H9 (cell line): ENCODE results near the gene SEMA3A. TPM values are rescaled to one million over a fixed set of nuclear protein-coding genes. Genes with fewer than 3 reads are reported as not detected.
A peak's percentile ranks its signal among the peaks of the same experiment; 100 is the strongest.

Source experiments
- DNase-seq: peaks from one replicate; pipeline ENCODE4 v3.0.0-alpha.2; 2017
- H2AFZ ChIP-seq: one replicate; pipeline ENCODE4 v1.6.1; 2013; ENCODE audit warnings: mild to moderate bottlenecking, low read length, control low read depth, moderate library complexity
- H2AK5ac ChIP-seq: 2 replicates; pipeline ENCODE4 v1.6.1; 2013; ENCODE audit warnings: low read length, control low read depth, mixed read lengths; ENCODE audit not compliant: insufficient read length
- H2BK120ac ChIP-seq: one replicate; pipeline ENCODE4 v1.6.1; 2013; ENCODE audit warnings: low read depth, mild to moderate bottlenecking, low read length, control low read depth, inconsistent platforms; ENCODE audit not compliant: poor library complexity, severe bottlenecking
- H2BK12ac ChIP-seq: 2 replicates; pipeline ENCODE4 v1.6.1; 2013; ENCODE audit warnings: low read length, control low read depth, mixed read lengths, low read depth; ENCODE audit not compliant: insufficient read length
- H2BK15ac ChIP-seq: 2 replicates; pipeline ENCODE4 v1.6.1; 2013; ENCODE audit warnings: low read depth, low read length, control low read depth
- H2BK20ac ChIP-seq: one replicate; pipeline ENCODE4 v1.6.1; 2013; ENCODE audit warnings: low read depth, mild to moderate bottlenecking, low read length, control low read depth, inconsistent platforms; ENCODE audit not compliant: poor library complexity, severe bottlenecking
- H2BK5ac ChIP-seq: 2 replicates; pipeline ENCODE4 v1.6.1; 2013; ENCODE audit warnings: low read length, control low read depth, mixed read lengths; ENCODE audit not compliant: insufficient read length
- H3K14ac ChIP-seq: 2 replicates; pipeline ENCODE4 v1.6.1; 2013; ENCODE audit warnings: low read length, control low read depth; ENCODE audit not compliant: insufficient read depth
- H3K18ac ChIP-seq: 2 replicates; pipeline ENCODE4 v1.6.1; 2013; ENCODE audit warnings: low read depth, mild to moderate bottlenecking, mixed read lengths, low read length, control low read depth; ENCODE audit not compliant: insufficient read length
- H3K23ac ChIP-seq: 2 replicates; pipeline ENCODE4 v1.6.1; 2013; ENCODE audit warnings: low read length, control low read depth, mixed read lengths, low read depth; ENCODE audit not compliant: insufficient read length
- H3K23me2 ChIP-seq: 2 replicates; pipeline ENCODE4 v1.6.1; 2013; ENCODE audit warnings: low read depth, mild to moderate bottlenecking, mixed read lengths, low read length, control low read depth; ENCODE audit not compliant: insufficient read length, poor library complexity, severe bottlenecking
- H3K27ac ChIP-seq: 2 replicates; pipeline ENCODE4 v1.5.1; 2013; ENCODE audit warnings: low read length, control low read depth, mixed read lengths, low read depth; ENCODE audit not compliant: insufficient read length
- H3K27me3 ChIP-seq: 2 replicates; pipeline ENCODE4 v1.6.1; 2013; ENCODE audit warnings: low read length, control low read depth, inconsistent platforms; ENCODE audit not compliant: insufficient read depth
- H3K4ac ChIP-seq: 2 replicates; pipeline ENCODE4 v1.6.1; 2013; ENCODE audit warnings: low read depth, mild to moderate bottlenecking, control low read depth, inconsistent platforms, low read length, moderate library complexity
- H3K4me1 ChIP-seq: 2 replicates; pipeline ENCODE4 v1.6.1; 2013; ENCODE audit warnings: low read length, control low read depth, inconsistent platforms; ENCODE audit not compliant: insufficient read depth
- H3K4me2 ChIP-seq: 2 replicates; pipeline ENCODE4 v1.6.1; 2013; ENCODE audit warnings: low read length, control low read depth, mixed read lengths; ENCODE audit not compliant: insufficient read length, insufficient read depth
- H3K56ac ChIP-seq: 2 replicates; pipeline ENCODE4 v1.6.1; 2013; ENCODE audit warnings: low read depth, mild to moderate bottlenecking, mixed read lengths, low read length, control low read depth; ENCODE audit not compliant: insufficient read length
- H3K79me1 ChIP-seq: 2 replicates; pipeline ENCODE4 v1.6.1; 2013; ENCODE audit warnings: low read depth, mild to moderate bottlenecking, moderate library complexity, low read length, control low read depth, inconsistent platforms; ENCODE audit not compliant: insufficient read depth, poor library complexity, severe bottlenecking
- H3K79me2 ChIP-seq: 2 replicates; pipeline ENCODE4 v1.6.1; 2013; ENCODE audit warnings: low read length, control low read depth, inconsistent platforms; ENCODE audit not compliant: insufficient read depth
- H3K9ac ChIP-seq: 2 replicates; pipeline ENCODE4 v1.6.1; 2013; ENCODE audit warnings: low read length, control low read depth, mixed read lengths; ENCODE audit not compliant: insufficient read length; ENCODE audit errors: extremely low read depth
- H3K9me3 ChIP-seq: one replicate; pipeline ENCODE4 v1.6.1; 2013; ENCODE audit warnings: low read depth, low read length, inconsistent platforms; ENCODE audit not compliant: control insufficient read depth
- H3T11ph ChIP-seq: one replicate; pipeline ENCODE4 v1.6.1; 2013; ENCODE audit warnings: mild to moderate bottlenecking, low read length, control low read depth, inconsistent platforms
- H4K20me1 ChIP-seq: one replicate; pipeline ENCODE4 v1.6.1; 2013; ENCODE audit not compliant: control insufficient read depth, insufficient read length, insufficient read depth
- H4K5ac ChIP-seq: 2 replicates; pipeline ENCODE4 v1.6.1; 2013; ENCODE audit warnings: low read depth, mild to moderate bottlenecking, mixed read lengths, low read length, control low read depth; ENCODE audit not compliant: insufficient read length
- H4K8ac ChIP-seq: replicated peaks from 2 replicates; pipeline ENCODE4 v1.6.1; 2013; ENCODE audit warnings: low read length, control low read depth, mixed read lengths, low read depth; ENCODE audit not compliant: insufficient read length
- H4K91ac ChIP-seq: 2 replicates; pipeline ENCODE4 v1.6.1; 2013; ENCODE audit warnings: low read depth, mild to moderate bottlenecking, moderate library complexity, mixed read lengths, low read length, control low read depth; ENCODE audit not compliant: insufficient read length
- H3K27ac Mint-ChIP-seq, 3 experiments: 2 replicates in 2 of 3; 3 replicates in 1 of 3; pipeline ENCODE4 v1.8.0; 2020 to 2021; ENCODE audit warnings: mixed read lengths in 3 of 3, mild to moderate bottlenecking in 1 of 3, moderate library complexity in 1 of 3
- H3K27me3 Mint-ChIP-seq: 2 replicates; pipeline ENCODE4 v1.8.0; 2021; ENCODE audit warnings: low read depth, mild to moderate bottlenecking, moderate library complexity, mixed read lengths
- H3K36me3 Mint-ChIP-seq, 3 experiments: 2 replicates in 2 of 3; 3 replicates in 1 of 3; pipeline ENCODE4 v1.8.0; 2020 to 2021; ENCODE audit warnings: low read depth in 3 of 3, mixed read lengths in 3 of 3; ENCODE audit not compliant: insufficient read depth in 1 of 3
- H3K4me1 Mint-ChIP-seq, 2 experiments: 2 replicates each; pipeline ENCODE4 v1.8.0; 2020; ENCODE audit warnings: mixed read lengths in 2 of 2
- H3K4me3 Mint-ChIP-seq, 2 experiments: 2 replicates in 1 of 2; 3 replicates in 1 of 2; pipeline ENCODE4 v1.8.0; 2020 to 2021; ENCODE audit warnings: mild to moderate bottlenecking in 2 of 2, mixed read lengths in 2 of 2, moderate library complexity in 1 of 2
- H3K9me3 Mint-ChIP-seq, 2 experiments: 2 replicates in 1 of 2; 3 replicates in 1 of 2; pipeline ENCODE4 v1.8.0; 2020; ENCODE audit warnings: mild to moderate bottlenecking in 2 of 2, mixed read lengths in 2 of 2, moderate library complexity in 1 of 2
- CTCF ChIP-seq: fragments of 200-600 bp; sonication (generic); conservative IDR thresholded peaks from 3 replicates; pipeline ENCODE4 v1.8.0; 2021; ENCODE audit warnings: antibody characterized with exemption, mild to moderate bottlenecking
- WGBS: extraction: QIAGEN DNeasy Blood & Tissue Kit; methylation state at CpG from one replicate; pipeline ENCODE4 v1.1.7; 2013; ENCODE audit warnings: missing lambda C conversion rate, low lambda C conversion rate, mixed read lengths; ENCODE audit not compliant: insufficient read length; ENCODE audit errors: extremely low coverage; 5-methylcytosine and 5-hydroxymethylcytosine counted together
- total RNA-seq: library from RNA; stranded (reverse); gene quantifications from 2 replicates; pipeline ENCODE4 v1.2.1, GENCODE V29; 2021

Gene SEMA3A
- total RNA-seq, 1 experiment from 2014 or later = 60.0 TPM

- no peak overlapping the region for H3K14ac ChIP-seq
- H3K79me1 ChIP-seq = no peaks in the 10 kb centered on the region
- TF ChIP-seq CTCF = no peak
- H3K18ac ChIP-seq = no peak overlapping the region
- H3T11ph ChIP-seq = no peak overlapping the region
- no peak overlapping the region for H3K9ac ChIP-seq
- no peaks in the 10 kb centered on the region; the same call in 1 of the 2 replicates for H3K4me1 ChIP-seq
- Mint-ChIP-seq H3K36me3 (no peaks in the 10 kb centered on the region), H3K27me3 (no peaks in the 10 kb centered on the region), H3K9me3 (no peaks in the 10 kb centered on the region), H3K27ac (peak overlapping the region in 1 of 3 experiments; percentile 68; a peak in 3 of 7 replicates), H3K4me1 (peaks cover 61 to 64% of the 10 kb centered on the region in 2 experiments), H3K4me3 (no peak overlapping the region)
- DNase-seq = no peak
- no peaks in the 10 kb centered on the region for H3K23me2 ChIP-seq
- WGBS = no CpG with 5 or more reads among the region's 2 CpGs
- H3K4me2 ChIP-seq = no peak overlapping the region
- no peak overlapping the region for H3K56ac ChIP-seq
- no peak overlapping the region for H2AK5ac ChIP-seq
- H4K5ac ChIP-seq = no peak overlapping the region
- no peaks in the 10 kb centered on the region for H4K20me1 ChIP-seq
- no peak overlapping the region for H3K23ac ChIP-seq
- H3K4ac ChIP-seq = no peak overlapping the region
- no peak overlapping the region for H2BK20ac ChIP-seq
- no peak overlapping the region for H2BK120ac ChIP-seq
- no peaks in the 10 kb centered on the region for H3K9me3 ChIP-seq
- no peaks in the 10 kb centered on the region for H3K27me3 ChIP-seq
- H4K91ac ChIP-seq = no peak overlapping the region
- no peak overlapping the region for H4K8ac ChIP-seq
- H2BK12ac ChIP-seq = no peak overlapping the region
- H2AFZ ChIP-seq = no peak overlapping the region
- H2BK5ac ChIP-seq = no peak overlapping the region
- H3K79me2 ChIP-seq = no peaks in the 10 kb centered on the region
- no peak overlapping the region for H2BK15ac ChIP-seq
- H3K27ac ChIP-seq = no peak overlapping the region
Measured at GRCh38 chr7:84226759-84227158, 32.2 kb upstream of the SEMA3A start.
